Activated gamma-delta T cell (primary cell): ENCODE measurements around the gene CGB1.
A peak's percentile ranks its signal among the peaks of the same experiment; 100 is the strongest.
"Not testable (repeated sequence)": the region's sequence is repeated elsewhere in the genome, so short reads cannot be mapped to it uniquely, and the experiment has no call there.

Experiments
- DNase-seq: peaks from one replicate; lab custom pipeline; 2025; lab: John Stamatoyannopoulos, UW
- total RNA-seq, 2 donors: gene quantifications; one replicate each; lab custom pipeline; 2026; lab: John Stamatoyannopoulos, UW

The CGB1 gene
- 0 reads per million in 2 donors for total RNA-seq

- DNase-seq: not testable (repeated sequence)
These were observed at the start of gene CGB1 for GRCh38 chr19:49036815-49037214. Gene CGB1, minus strand, starts transcription at chr19:49036895. Its CDS starts 184 bp downstream, at chr19:49036711.

- no peak for DNase-seq
These were observed 49.6 kb upstream of the CGB1 start for GRCh38 chr19:49086296-49086695.

- DNase-seq: no peak
These were observed 49.2 kb upstream of the CGB1 start for GRCh38 chr19:49085868-49086232.

GRCh38 chr19:49085020-49085867 is 48.5 kb upstream of the CGB1 start, which contains the start of gene SNRNP70:
Gene SNRNP70, plus strand, starts transcription at chr19:49085451. Its CDS starts 964 bp downstream, at chr19:49086415.
- DNase-seq: peak; percentile 100

GRCh38 chr19:49084206-49085019 is 47.7 kb upstream of the CGB1 start:
- no peak for DNase-seq

- no peak for DNase-seq
These were observed 44.6 kb upstream of the CGB1 start for GRCh38 chr19:49081273-49081672.

GRCh38 chr19:49080392-49080791 is 43.7 kb upstream of the CGB1 start:
- no peak for DNase-seq

GRCh38 chr19:49074869-49075268 is 38.2 kb upstream of the CGB1 start:
- DNase-seq: not testable (repeated sequence)

- DNase-seq: no peak
These were observed 37.1 kb upstream of the CGB1 start for GRCh38 chr19:49073514-49074378.

GRCh38 chr19:49071860-49072547 is 35.3 kb upstream of the CGB1 start:
- no peak for DNase-seq

GRCh38 chr19:49070416-49070815 is 33.7 kb upstream of the CGB1 start:
- DNase-seq: no peak

- no peak for DNase-seq
These were observed 32.3 kb upstream of the CGB1 start for GRCh38 chr19:49069026-49069425.

GRCh38 chr19:49067554-49067953 is 30.9 kb upstream of the CGB1 start:
- DNase-seq: no peak

- DNase-seq: no peak
These were observed 29.3 kb upstream of the CGB1 start for GRCh38 chr19:49065905-49066512.

GRCh38 chr19:49064768-49065611 is 28.3 kb upstream of the CGB1 start, which contains the start of gene NTF4:
Gene NTF4, minus strand, starts transcription at chr19:49064818. Its CDS starts 2,821 bp downstream, at chr19:49061997.
- no peak for DNase-seq

- no peak for DNase-seq
These were observed 27.4 kb upstream of the CGB1 start for GRCh38 chr19:49064029-49064629.

- no peak for DNase-seq
These were observed 24.8 kb upstream of the CGB1 start for GRCh38 chr19:49061445-49061844.

GRCh38 chr19:49061000-49061399 is 24.3 kb upstream of the CGB1 start:
- no peak for DNase-seq

- no peak for DNase-seq
These were observed 22.4 kb upstream of the CGB1 start for GRCh38 chr19:49059053-49059452.
